Gastrocnemius medialis (tissue), 4 donors: Measurements from ENCODE around the gene PLS1.
"Not testable (repeated sequence)": the region's sequence is repeated elsewhere in the genome, so short reads cannot be mapped to it uniquely, and the experiment has no call there.

ENCODE experiments used
- CTCF ChIP-seq, 5 experiments: fragments of 450-650 bp in 3 of 5; fragments of 200-600 bp in 2 of 5; sonication (generic) in 2 of 5; IDR thresholded peaks in 4 of 5; conservative IDR thresholded peaks in 1 of 5; 1 replicate in 4 of 5; 2 replicates in 1 of 5; pipeline ENCODE4 v1.5.1; 2016 to 2019; ENCODE audit warnings: antibody characterized with exemption in 5 of 5, mild to moderate bottlenecking in 3 of 5, moderate library complexity in 3 of 5
- POLR2A ChIP-seq, 2 donors: fragments of 450-650 bp; IDR thresholded peaks; one replicate each; pipeline ENCODE4 v1.6.1; 2017; ENCODE audit warnings: antibody characterized with exemption in 2 of 2, mild to moderate bottlenecking in 2 of 2, moderate library complexity in 2 of 2

GRCh38 chr3:142552579-142552978, 43.6 kb upstream of the PLS1 start:
- not testable (repeated sequence) for TF ChIP-seq CTCF (IDR thresholded peaks at IDR 0.05 in 4 of 5, conservative IDR thresholded peaks at IDR 0.05 in 1 of 5); POLR2A (IDR thresholded peaks at IDR 0.05)
